Activated effector memory CD4-positive, alpha-beta T cell treated with Interleukin-2 at 50 U/mL for 16 hours (primary cell): ENCODE data around the gene FMO1.
"Not testable (repeated sequence)": the region's sequence is repeated elsewhere in the genome, so short reads cannot be mapped to it uniquely, and the experiment has no call there.

ENCODE experiments used
- DNase-seq: peaks from one replicate; pipeline ENCODE4 v3.0.0-alpha.2; 2020

The FMO1 gene, protein sequence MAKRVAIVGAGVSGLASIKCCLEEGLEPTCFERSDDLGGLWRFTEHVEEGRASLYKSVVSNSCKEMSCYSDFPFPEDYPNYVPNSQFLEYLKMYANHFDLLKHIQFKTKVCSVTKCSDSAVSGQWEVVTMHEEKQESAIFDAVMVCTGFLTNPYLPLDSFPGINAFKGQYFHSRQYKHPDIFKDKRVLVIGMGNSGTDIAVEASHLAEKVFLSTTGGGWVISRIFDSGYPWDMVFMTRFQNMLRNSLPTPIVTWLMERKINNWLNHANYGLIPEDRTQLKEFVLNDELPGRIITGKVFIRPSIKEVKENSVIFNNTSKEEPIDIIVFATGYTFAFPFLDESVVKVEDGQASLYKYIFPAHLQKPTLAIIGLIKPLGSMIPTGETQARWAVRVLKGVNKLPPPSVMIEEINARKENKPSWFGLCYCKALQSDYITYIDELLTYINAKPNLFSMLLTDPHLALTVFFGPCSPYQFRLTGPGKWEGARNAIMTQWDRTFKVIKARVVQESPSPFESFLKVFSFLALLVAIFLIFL

DNA sequence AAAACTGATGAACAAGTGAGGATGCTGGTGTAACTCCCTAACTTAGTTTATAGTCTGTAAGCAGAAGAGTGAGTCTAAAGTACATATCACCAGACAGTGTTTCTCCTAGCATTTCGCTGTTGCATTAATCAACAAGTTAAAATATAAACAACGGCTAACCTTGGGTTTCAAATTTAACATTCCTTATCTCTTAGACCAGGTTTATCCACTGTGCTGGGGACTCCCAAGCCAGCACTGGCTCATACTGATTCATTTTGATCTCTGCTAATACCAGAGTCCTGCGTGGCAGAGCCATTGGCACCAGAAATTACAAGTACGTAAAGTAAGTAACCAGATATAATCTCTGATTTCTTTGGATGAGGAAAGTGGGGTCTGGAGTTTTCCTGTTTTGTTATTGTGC lies at the start of gene FMO1:
FMO1 (plus strand) TSS at position 193 of the 400 bp plus-strand sequence. CDS start 9,594 bp downstream, outside the sequence.
- DNase-seq, result no peak

DNA sequence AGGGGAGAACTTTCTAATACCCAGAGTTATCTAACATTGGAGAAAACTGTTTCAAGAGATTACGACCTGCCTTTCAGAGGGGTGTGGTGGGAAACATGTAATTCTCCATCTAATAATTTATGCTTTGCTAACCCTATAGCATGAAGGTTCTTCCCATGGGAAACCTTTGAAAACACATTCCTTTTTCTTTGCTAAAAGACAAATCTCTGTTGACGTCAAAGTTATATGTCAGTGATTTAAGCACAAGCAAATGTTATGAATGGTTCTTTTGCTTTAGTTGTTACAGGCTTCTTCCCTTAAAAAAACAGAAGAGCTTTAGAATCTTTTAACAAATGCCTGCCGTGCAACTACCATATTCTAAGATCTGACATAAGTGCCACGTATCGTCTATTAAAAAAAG lies 44.0 kb upstream of the FMO1 start:
- DNase-seq, result no peak

DNA sequence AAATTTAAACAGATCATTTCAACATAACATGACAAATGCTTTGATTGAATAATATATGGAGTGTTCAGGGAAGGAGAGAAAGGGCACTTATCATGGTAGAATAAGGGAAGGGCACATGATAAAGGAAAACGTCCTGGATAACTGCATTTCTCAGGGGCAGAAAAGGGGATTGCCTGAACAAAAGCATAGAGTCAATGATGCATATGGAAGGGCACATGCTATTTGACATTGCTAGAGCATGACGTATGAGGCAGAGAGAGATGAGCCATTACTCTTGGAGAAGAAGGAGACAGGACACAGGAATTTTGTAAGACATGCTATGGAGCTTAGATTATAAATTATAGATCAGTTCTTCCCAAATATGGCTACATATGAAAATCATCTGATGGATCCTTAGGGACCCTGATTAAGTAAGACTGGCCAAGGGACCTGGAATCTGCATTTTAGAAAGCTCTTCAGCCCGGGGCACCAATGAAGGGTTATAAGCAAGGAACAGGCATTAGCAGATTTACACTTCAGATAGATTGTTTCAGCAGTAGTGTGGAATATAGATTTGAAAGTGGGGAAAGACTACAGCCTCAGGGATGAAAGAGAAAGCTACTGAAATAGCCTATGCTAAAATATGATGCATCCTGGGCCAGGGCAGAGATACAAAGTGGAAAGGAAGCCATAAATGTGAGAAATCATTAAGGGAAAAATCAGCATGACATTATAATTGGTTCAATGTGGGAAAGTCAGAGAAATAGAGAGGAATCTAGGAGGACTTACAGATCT lies 41.9 kb upstream of the FMO1 start:
- no peak for DNase-seq

DNA sequence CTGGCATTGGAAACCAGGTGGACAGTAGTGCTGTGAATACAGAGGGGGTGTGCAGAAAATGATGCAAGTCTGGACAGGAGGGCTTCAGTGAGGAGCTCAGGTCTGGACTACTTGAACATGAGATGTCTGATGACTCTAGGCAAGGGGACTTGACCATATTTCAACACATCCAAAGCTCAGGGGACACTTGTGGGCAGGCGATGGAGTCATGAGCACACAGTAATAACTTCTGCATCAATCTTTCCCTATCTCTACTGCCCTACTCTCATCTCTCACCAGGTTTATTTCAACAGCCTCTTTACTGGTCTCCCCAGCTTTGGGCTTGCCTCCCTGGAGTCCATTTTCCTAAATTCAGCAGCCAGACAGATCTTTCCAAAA lies 41.3 kb upstream of the FMO1 start:
- DNase-seq, result no peak

DNA sequence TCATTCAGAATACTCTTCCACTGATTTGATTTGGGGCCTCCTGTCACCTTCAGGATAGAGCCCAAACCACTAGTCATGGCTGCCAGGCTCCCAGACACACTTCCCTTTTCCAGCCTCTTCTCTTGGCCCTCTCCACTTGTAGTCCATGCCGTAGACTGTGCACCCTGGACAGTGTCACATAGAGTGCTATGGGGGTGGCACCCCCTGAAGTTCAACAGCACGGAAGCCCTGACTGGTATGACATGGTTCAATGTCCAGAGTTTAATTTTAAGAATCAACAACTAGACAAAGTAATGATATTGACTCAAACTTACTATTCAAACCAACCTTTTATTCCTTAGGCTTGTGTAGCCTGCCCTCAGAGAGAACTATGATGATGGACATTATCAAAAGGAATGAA lies 40.9 kb upstream of the FMO1 start:
- DNase-seq, result no peak

DNA sequence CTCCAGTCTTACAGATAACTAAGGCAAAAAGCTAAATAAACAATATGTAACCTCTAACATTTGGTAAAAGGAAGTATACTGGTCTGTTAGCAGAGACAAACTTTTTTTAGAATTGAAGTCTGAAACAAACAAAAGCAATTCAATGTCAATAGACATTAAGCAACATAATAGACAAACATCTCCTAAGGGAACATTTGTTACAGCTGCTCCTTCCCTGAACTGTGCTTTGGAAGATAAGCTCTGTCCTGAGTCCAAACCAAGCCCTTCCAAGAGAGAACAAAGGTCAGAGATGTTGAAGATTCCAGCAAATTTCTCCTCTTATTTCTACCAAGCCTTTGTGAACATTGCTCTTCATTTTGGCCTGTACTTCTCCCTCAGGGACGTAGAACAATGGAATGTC lies 37.9 kb upstream of the FMO1 start:
- DNase-seq, result no peak

DNA sequence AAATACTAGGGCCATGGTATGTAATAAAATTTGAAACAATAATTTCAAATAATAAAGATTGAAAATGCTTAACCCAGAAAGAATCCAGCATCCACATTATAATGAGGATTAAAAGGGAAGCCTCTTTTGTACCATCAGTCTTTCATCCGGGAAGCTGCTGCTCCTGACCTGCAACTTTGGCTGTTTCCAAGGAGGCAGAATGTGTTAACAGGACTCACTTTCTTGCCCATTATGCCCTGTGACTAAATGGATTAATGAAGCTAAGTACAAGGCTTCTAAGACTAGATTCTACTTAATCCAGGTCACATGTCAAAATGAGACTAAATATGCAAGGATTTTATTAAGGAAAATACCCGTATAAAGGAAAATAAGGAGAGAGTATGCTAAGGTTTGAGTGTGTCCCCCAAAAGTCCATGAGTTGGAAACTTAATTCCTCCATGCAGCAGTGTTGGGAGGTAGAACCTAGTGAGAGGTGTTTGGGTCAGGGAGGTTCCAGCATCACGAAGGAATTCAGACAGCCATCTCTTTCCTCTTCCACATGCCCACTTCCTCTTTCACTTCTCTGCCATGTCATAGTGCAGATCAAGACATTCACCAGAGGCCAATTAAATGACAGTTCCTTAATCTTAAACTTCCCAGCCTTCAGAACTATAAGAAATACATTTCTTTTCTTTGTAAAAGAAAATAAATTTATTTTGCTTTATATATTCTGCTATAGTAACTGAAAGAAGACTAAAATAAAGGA lies 35.5 kb upstream of the FMO1 start:
- DNase-seq, result no peak

DNA sequence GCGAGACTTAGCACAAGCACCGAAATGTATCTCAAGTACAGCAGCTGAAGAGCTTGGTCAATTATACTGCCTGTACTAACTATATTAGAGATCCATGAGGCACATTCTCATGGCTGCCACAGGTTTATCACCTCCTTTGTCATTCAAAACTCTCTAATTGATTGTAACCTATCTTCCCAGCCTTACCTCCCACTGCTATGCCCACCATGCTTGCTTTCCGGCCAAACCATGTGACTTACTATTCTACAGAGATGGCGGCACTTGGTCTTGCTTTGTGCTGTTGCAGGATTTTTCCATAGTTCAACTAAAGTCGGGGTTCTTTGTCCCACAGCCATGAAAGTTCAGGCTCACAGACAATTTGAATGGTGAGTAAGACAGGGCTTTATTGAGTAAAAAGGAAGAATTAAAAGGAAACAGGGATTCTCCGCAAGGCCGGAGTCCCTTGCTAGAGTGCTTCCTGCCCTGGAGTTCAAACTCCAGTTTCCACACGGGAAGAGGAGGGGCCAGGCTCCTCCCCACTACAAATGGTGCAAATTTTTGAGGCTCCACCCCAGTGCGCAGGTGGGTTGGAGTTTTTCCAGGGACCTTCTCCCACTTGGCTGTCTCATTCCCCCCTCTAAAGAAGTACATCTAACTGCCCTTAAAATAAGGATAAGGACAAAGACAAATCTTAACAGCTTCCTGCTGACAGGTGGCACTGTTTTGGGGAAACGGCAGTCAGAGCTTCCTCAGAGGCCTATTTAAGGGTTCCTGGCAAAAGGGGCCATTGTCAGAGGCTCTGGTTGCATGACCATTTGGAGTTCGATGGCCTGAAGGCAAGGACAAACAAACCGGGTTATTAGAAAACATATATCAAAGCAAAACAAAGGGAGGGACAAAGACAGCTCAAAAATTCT lies 34.5 kb upstream of the FMO1 start:
- no peak for DNase-seq

DNA sequence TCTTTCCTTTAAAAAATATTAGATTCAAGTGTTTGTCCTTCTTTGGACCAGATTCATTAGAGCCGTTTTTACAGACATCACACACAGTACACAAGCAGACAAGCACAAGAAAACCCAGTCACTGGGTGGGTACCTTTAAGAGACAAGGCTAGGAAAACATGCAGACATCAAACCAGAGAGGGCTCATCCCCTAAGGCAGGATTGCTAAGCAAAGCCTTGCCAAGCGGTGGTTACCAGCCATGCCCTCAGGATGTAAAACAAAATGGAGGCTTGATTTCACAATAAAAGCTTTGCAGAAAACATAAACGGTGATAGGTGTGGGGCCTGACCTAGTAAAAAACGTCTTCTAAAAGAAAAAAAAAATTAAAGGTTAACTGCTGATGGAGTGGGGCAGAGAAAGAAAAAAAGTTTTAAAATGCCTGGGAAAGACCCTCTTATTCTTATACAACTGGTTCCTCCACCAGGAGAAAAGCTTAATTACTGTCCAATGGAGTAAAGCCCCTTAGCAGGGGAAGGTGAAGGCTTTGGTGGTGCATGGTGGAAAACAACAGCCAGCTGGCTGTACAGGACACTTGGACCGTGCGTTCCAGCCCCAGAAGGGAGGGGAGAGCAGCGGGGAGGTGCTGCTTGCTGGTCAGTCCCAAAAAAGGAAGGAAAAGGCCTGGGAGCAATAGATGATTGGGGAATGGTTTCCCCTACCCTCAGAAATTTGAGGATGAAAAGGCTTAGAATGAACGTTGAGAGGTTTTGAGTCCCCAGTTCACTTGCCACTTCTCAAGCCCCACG lies 30.4 kb upstream of the FMO1 start:
- DNase-seq, result no peak

DNA sequence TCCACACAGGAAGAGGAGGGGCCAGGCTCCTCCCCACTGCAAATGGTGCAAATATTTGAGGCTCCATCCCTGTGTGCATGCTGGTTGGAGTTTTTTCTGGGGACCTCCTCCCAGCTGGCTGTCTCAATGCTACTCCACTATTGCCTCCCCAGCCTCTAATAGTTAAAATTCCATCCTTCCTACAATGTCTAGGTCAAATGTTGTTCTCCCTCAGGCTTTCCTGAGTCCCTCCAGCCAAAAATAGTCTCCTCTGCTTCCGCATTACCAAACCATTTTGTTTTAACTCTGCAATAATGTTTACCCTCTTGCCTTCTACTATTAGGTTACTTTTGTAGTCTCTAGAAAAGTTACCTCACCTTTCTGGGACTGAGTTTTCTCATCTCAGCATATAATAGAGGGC lies 29.6 kb upstream of the FMO1 start:
- DNase-seq, result no peak

DNA sequence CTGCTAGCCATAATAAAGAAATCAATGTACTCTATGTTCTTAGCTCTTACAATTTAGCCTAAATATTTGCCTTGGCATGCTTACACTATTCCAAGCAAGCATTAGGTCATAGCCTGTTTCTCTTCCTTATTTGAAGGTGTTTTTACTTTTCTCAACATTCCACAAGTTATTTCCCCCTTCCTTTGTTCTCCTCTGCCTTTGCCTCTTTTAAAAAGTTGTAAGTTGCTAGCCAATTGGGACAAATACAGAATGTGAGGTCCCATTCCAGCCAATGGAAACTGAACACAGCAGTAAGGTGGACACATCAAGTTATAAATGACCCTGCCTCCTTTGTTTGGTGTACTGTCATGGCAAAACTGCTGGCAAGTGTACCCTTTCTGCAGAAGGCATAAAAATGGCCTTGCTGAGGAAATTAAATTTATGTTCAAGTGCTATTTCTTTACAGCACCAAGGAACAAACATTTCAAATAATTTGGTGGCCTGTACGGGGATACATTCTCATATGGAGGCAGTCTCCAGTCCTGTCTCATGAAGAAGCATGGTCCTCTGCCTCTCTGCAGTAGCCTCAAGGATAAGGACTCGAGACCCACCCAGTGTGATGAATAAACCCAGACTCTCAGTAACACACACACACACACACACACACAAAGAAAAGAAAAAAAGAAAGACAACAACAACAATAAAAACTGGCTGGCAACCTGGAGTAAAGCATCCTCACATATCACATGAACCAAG lies 28.8 kb upstream of the FMO1 start:
- no peak for DNase-seq

DNA sequence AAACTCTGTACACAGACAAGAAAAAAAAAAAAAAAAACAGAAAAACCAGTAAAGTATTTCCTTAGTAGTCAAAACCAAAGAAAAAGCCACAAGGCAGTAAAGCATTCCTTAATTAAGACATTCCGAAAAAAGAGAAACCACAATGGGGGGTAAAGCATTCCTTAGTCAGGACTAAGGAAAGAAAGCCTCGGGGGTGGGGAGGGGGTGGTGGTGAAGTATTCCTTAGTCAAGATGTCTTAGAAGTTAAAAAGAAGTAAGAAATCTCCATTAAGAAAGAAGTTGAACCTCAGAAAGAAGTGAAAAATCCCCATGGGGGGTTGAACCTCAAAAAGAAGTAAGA lies 28.2 kb upstream of the FMO1 start:
- no peak for DNase-seq

DNA sequence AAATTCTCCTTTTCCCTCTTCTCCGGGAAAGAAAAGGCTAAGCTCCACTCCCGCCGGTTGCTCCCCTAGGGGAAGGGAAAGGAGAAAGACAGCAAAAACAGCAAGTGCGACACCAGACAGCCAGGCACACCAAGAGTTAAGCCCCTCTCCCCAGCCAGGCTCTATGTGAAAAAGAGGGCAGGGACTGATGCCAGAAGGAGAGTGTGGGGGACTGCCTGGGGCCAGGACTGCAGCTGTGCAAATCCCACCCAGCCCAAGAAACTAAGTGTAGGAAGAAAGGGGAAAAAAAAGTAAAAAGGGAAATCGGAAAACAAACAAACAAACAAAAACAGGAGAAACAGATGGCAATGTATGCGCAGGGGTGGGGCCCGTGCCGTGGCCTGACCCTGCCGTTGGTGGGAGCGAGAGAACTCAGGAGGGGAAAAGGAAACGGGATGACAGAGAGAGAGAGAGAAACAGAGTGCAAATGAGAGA lies 27.7 kb upstream of the FMO1 start:
- DNase-seq, result no peak

DNA sequence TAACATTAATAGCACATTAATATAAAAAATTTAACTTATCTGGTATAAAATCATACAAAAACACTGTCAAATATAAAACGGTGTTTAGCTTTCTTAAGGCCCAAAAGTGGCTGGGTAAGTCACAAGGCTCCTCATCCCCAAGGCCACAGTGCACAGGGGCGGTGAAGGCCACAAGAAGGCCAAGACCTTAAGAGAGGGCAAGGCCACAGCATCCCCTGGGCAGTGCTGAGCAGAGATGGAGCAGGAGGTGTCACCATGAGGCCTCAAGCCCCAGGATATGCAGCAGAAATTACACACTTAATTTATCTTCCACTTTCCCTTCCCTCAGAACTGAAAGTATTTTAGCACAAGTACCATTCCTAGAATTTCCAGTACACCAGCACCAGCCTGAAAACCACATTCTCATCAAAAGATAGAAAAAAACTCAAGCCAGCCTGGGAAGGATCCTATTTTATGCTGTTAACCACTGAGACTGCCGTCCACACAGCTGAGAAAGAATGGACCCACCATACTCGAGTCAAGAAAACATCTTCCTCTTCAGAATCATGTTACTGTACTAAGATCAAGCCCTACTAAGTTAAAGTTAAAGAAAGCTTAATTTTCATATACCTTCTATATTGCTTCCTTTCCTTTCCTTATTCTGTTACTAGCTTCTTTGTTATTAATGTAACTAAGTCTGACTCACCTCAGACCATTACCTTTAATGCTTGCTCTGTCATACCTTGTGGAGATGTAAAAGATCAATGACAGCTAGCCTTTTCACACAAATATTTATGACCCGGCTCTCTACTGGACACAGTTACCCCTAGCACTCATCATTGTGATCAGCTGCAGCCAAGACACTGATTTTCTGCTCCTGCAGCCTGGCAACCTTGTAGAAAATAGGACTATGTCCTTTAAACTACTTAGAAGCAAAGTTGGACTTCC lies 26.4 kb upstream of the FMO1 start:
- no peak for DNase-seq

DNA sequence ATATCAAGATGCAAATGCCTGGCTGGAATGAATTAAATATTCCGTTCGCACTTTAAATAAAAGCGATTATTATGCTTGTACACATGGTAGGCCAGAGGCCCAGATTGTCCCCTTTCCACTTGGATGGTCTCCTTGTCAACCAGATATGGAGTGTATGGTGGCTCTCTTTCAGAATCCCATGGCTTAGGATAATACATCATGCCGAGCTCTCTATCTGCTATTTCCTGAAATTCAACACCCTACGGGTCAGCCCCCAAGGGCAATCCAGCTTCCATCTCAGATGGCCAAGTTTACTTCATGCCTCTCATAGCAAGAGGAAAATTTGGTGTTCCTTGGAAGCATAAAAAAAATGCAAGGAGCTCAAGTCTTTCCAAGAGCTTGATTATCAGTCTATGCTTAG lies 25.4 kb upstream of the FMO1 start:
- no peak for DNase-seq

DNA sequence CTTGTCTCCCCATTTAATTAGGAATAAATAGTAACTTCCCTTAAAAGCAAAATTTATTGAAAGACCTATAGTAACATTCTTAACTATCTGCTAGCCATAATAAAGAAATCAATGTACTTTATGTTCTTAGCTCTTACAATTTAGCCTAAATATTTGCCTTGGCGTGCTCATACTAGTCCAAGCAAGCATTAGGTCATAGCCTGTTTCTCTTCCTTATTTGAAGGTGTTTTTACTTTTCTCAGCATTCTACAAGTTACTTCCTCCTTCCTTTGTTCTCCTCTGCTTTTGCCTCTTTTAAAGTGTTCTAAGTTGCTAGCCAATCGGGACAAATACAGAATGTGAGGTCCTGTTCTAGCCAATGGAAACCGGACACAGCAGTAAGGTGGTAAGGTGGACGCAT lies 24.0 kb upstream of the FMO1 start:
- DNase-seq, result not testable (repeated sequence)

DNA sequence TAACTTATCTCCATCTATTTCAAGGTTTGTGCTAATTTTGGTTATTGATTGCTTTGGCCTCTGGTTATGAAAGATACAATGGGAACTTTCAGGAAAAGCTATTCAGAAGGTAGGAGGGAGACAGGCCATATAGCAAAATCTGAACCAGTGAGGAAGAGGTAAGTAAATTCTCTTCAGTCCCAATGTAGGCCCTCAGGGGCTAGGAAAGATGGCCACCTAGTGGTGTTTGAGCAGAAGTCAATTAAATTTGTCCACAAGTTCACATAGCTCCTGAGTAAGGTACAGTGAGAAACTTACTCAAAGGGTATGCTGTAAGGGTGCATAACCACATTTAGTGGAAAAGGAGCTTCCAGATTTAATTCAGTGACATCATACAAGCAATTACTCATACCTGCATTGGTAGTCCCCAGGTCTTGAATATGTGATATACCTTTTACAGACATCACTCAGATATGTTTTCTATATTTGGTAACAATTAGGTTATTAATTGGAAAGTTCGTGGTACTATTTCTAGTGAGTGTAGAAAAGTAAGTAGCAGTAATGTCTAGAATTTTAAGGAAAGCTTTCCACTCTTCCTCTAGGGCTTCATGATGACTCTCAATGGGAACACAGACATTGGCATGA lies 21.4 kb upstream of the FMO1 start:
- DNase-seq, result no peak

DNA sequence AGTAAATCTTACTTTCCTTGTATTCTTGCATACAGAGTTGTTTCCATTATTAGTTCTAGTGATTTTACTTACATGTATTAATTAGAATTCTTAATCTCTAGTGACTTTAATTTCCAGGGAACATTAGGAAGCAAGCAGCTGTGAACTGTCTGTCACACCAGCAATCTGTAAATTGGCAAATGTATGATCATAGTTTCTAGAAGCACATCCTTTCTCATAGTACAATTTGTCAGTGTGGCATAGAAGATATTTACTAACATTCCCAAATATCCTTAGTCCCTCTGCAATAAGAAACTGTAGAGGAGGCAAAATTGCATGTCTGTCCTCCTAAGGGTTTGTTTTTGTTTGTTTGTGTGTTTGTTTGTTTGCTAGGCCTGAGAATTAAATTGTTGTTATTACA lies 17.0 kb upstream of the FMO1 start:
- no peak for DNase-seq

DNA sequence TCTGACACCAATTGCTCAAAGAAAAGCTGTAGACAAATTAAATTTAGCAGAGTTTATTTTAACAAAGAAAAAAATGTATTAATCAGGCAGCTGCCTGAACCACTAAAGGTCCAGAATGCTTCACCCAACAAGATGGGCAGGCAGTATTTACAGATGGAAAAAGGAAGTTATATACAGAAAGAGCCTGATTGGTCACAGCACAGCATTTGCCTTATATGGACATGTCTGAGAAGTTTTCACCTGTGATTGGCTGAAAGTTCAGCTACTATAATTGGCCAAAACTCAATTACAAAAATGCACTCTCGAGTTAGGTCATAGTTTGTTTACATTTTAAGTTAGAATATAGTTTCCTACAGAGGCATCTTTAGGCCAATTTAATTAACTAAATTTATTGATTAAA lies 15.1 kb upstream of the FMO1 start:
- no peak for DNase-seq
